ENCODE data around the gene KISS1. TPM values are rescaled to one million over a fixed set of nuclear protein-coding genes. Genes with fewer than 3 reads are reported as not detected.

The KISS1 gene
- total RNA-seq, 1 donor from 2014 or later, result not detected

DNA sequence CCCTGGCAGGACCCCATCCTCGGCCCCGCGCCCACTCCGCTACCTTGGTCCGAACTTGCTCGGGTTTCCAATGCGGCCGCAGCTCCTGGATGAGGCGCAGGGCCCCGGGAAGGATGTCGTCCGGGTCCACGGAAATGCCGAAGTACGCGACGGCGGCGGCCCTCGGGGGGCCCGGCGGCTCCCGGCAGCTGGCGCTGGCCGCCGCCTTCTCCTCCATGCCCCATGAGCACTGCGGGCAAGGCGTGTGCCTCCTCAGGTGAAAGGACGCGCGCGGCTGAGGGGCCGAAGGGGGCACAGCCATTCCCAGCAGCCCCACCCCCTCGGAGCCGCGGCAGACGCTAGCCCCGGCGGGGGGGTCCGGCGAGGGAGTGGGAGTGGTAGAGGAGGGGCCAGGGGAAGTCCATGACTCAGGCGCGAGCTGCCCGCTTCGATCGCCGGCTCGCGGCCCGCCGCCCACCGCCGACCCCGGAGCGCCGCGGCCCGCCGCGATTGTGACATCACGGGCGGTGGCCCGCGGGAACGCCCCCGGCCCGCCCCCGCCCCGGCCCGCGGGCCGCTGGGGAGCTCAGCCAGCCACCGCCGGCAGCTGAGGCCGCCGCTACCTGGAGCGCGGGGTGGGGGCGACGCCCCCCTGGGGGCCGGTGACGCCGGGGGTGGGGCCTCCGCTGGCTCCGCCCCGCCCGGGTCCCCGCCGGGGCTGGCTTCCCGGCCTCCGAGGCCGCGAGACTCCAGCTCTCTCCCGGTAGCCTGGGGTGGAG, 44.6 kb downstream of the KISS1 start, which contains the start of gene ETNK2:
ETNK2 (minus strand) TSS at position 493 of the 758 bp plus-strand sequence; CDS start at position 301, 192 bp downstream.
- Histone ChIP-seq H3K27ac (ENCODE audit: low read depth, low read length) (no peak within 1 kb of the TSS), H3K9me3 (ENCODE audit: control insufficient read depth in 3 of 3, low read length in 3 of 3) (no peaks in the 10 kb centered on the region), H3K4me1 (ENCODE audit: control insufficient read depth in 3 of 3, insufficient read depth in 3 of 3, low read length in 3 of 3) (peaks cover 5 to 18% (median 8%) of the 10 kb centered on the region in 3 donors), H3K36me3 (ENCODE audit: control insufficient read depth in 3 of 3, insufficient read depth in 3 of 3, low read length in 3 of 3) (no peaks in the 10 kb centered on the region), H3K9ac (ENCODE audit: low read depth in 1 of 3, low read length in 3 of 3) (peak within 1 kb of the TSS; percentile 5 to 60 (median 40)), H3K4me3 (ENCODE audit: low read length in 3 of 3) (peak within 1 kb of the TSS; percentile 30 to 60 (median 54)), H3K27me3 (ENCODE audit: control insufficient read depth in 3 of 3, insufficient read depth in 3 of 3, low read length in 3 of 3) (peaks cover 15 to 36% (median 25%) of the 10 kb centered on the region in 3 donors)

- no peaks in the 10 kb centered on the region for H3K9me3 ChIP-seq (ENCODE audit: control insufficient read depth in 3 of 3, low read length in 3 of 3)
- peak overlapping the region in 2 of 3 donors; percentile 40 to 60 for H3K9ac ChIP-seq (ENCODE audit: low read depth in 1 of 3, low read length in 3 of 3)
- peak overlapping the region; percentile 30 to 60 (median 54) for H3K4me3 ChIP-seq (ENCODE audit: low read length in 3 of 3)
- peaks cover 5 to 18% (median 8%) of the 10 kb centered on the region in 3 donors for H3K4me1 ChIP-seq (ENCODE audit: control insufficient read depth in 3 of 3, insufficient read depth in 3 of 3, low read length in 3 of 3)
- H3K27me3 ChIP-seq (ENCODE audit: control insufficient read depth in 3 of 3, insufficient read depth in 3 of 3, low read length in 3 of 3), result peaks cover 15 to 34% (median 25%) of the 10 kb centered on the region in 3 donors
- H3K27ac ChIP-seq (ENCODE audit: low read depth, low read length), result no peak overlapping the region
- H3K36me3 ChIP-seq (ENCODE audit: control insufficient read depth in 3 of 3, insufficient read depth in 3 of 3, low read length in 3 of 3), result no peaks in the 10 kb centered on the region
Observed at GRCh38 chr1:204150702-204151551, 45.4 kb downstream of the KISS1 start.

GRCh38 chr1:204149635-204150565, 46.4 kb downstream of the KISS1 start:
- H3K27me3 ChIP-seq (ENCODE audit: control insufficient read depth in 3 of 3, insufficient read depth in 3 of 3, low read length in 3 of 3), result peaks cover 8 to 31% (median 22%) of the 10 kb centered on the region in 3 donors
- no peak overlapping the region for H3K9ac ChIP-seq (ENCODE audit: low read depth in 1 of 3, low read length in 3 of 3)
- no peaks in the 10 kb centered on the region for H3K36me3 ChIP-seq (ENCODE audit: control insufficient read depth in 3 of 3, insufficient read depth in 3 of 3, low read length in 3 of 3)
- H3K4me1 ChIP-seq (ENCODE audit: control insufficient read depth in 3 of 3, insufficient read depth in 3 of 3, low read length in 3 of 3), result peaks cover 5 to 18% (median 8%) of the 10 kb centered on the region in 3 donors
- H3K4me3 ChIP-seq (ENCODE audit: low read length in 3 of 3), result no peak overlapping the region
- H3K9me3 ChIP-seq (ENCODE audit: control insufficient read depth in 3 of 3, low read length in 3 of 3), result no peaks in the 10 kb centered on the region
- no peak overlapping the region for H3K27ac ChIP-seq (ENCODE audit: low read depth, low read length)

- H3K4me3 ChIP-seq (ENCODE audit: low read length in 3 of 3), result no peak overlapping the region
- H3K36me3 ChIP-seq (ENCODE audit: control insufficient read depth in 3 of 3, insufficient read depth in 3 of 3, low read length in 3 of 3), result no peaks in the 10 kb centered on the region
- H3K4me1 ChIP-seq (ENCODE audit: control insufficient read depth in 3 of 3, insufficient read depth in 3 of 3, low read length in 3 of 3), result peaks cover 5 to 18% (median 8%) of the 10 kb centered on the region in 3 donors
- H3K9me3 ChIP-seq (ENCODE audit: control insufficient read depth in 3 of 3, low read length in 3 of 3), result no peaks in the 10 kb centered on the region
- H3K27me3 ChIP-seq (ENCODE audit: control insufficient read depth in 3 of 3, insufficient read depth in 3 of 3, low read length in 3 of 3), result peaks cover 8 to 26% (median 15%) of the 10 kb centered on the region in 3 donors
- H3K9ac ChIP-seq (ENCODE audit: low read depth in 1 of 3, low read length in 3 of 3), result no peak overlapping the region
- H3K27ac ChIP-seq (ENCODE audit: low read depth, low read length), result no peak overlapping the region
Observed at GRCh38 chr1:204149107-204149506, 47.2 kb downstream of the KISS1 start.

- Histone ChIP-seq H3K9me3 (ENCODE audit: control insufficient read depth in 3 of 3, low read length in 3 of 3) (no peaks in the 10 kb centered on the region), H3K36me3 (ENCODE audit: control insufficient read depth in 3 of 3, insufficient read depth in 3 of 3, low read length in 3 of 3) (no peaks in the 10 kb centered on the region), H3K4me3 (ENCODE audit: low read length in 3 of 3) (no peak overlapping the region), H3K9ac (ENCODE audit: low read depth in 1 of 3, low read length in 3 of 3) (no peak overlapping the region), H3K4me1 (ENCODE audit: control insufficient read depth in 3 of 3, insufficient read depth in 3 of 3, low read length in 3 of 3) (peaks cover 5 to 16% (median 7%) of the 10 kb centered on the region in 3 donors), H3K27me3 (ENCODE audit: control insufficient read depth in 3 of 3, insufficient read depth in 3 of 3, low read length in 3 of 3) (peaks cover 8 to 16% (median 11%) of the 10 kb centered on the region in 3 donors), H3K27ac (ENCODE audit: low read depth, low read length) (no peak overlapping the region)
Observed at GRCh38 chr1:204147406-204148383, 48.6 kb downstream of the KISS1 start.

DNA sequence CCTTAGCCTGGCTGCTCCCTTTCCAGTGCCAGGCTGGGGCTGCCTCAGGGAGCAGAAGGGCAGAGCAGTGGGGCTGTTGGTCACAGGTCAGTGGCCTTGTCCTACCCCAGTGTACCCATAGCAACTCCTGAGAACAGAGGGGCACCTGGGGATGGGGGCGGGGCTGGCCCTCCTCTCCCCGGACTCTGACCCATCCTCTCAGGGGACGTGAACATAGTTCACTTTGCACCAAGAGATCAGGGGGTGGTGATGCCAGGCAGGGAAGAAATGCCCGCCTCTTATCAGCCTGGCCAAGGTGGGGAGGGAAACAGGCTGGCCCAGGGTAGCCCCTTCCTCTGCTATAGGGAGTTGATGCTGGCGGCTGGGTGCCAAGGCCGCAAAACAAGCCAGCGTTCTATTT, 49.3 kb downstream of the KISS1 start:
- no peak overlapping the region for H3K27ac ChIP-seq (ENCODE audit: low read depth, low read length)
- no peak overlapping the region for H3K9ac ChIP-seq (ENCODE audit: low read depth in 1 of 3, low read length in 3 of 3)
- no peaks in the 10 kb centered on the region for H3K36me3 ChIP-seq (ENCODE audit: control insufficient read depth in 3 of 3, insufficient read depth in 3 of 3, low read length in 3 of 3)
- H3K9me3 ChIP-seq (ENCODE audit: control insufficient read depth in 3 of 3, low read length in 3 of 3), result no peaks in the 10 kb centered on the region
- H3K4me1 ChIP-seq (ENCODE audit: control insufficient read depth in 3 of 3, insufficient read depth in 3 of 3, low read length in 3 of 3), result peaks cover 0 to 10% (median 2%) of the 10 kb centered on the region in 3 donors
- peaks cover 4 to 10% (median 6%) of the 10 kb centered on the region in 3 donors for H3K27me3 ChIP-seq (ENCODE audit: control insufficient read depth in 3 of 3, insufficient read depth in 3 of 3, low read length in 3 of 3)
- H3K4me3 ChIP-seq (ENCODE audit: low read length in 3 of 3), result no peak overlapping the region

GRCh38 chr1:204146309-204146708, 50.0 kb downstream of the KISS1 start:
- no peaks in the 10 kb centered on the region for H3K36me3 ChIP-seq (ENCODE audit: control insufficient read depth in 3 of 3, insufficient read depth in 3 of 3, low read length in 3 of 3)

DNA sequence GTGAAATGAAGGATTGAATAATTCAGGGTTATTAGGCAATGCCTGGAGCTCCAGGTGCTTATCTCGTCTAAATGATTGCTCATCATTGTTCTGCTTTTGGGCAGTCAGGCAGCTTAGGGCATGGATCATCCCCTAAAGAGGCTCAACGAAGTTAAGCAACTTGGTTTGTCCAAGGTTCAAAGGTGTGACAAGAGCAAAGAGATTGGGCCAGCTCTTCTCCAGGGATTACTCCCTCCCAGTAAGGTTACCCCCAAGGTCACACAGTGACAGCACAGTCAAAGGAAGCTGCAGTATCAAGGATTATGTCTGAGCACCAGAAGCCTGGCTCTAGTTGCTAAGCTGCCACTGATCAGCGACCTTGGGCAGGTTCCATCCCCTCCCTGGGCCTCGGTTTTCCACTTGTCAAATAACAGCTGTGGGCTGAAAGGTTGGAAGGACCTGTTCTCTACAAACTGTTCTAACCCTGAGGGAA, 51.2 kb downstream of the KISS1 start:
- H3K4me1 ChIP-seq (ENCODE audit: control insufficient read depth in 3 of 3, insufficient read depth in 3 of 3, low read length in 3 of 3), result peaks cover 0 to 7% (median 0%) of the 10 kb centered on the region in 3 donors
- no peak overlapping the region for H3K4me3 ChIP-seq (ENCODE audit: low read length in 3 of 3)
- no peaks in the 10 kb centered on the region for H3K36me3 ChIP-seq (ENCODE audit: control insufficient read depth in 3 of 3, insufficient read depth in 3 of 3, low read length in 3 of 3)
- H3K9ac ChIP-seq (ENCODE audit: low read depth in 1 of 3, low read length in 3 of 3), result no peak overlapping the region
- no peaks in the 10 kb centered on the region for H3K9me3 ChIP-seq (ENCODE audit: control insufficient read depth in 3 of 3, low read length in 3 of 3)
- H3K27ac ChIP-seq (ENCODE audit: low read depth, low read length), result no peak overlapping the region
- H3K27me3 ChIP-seq (ENCODE audit: control insufficient read depth in 3 of 3, insufficient read depth in 3 of 3, low read length in 3 of 3), result peaks cover 2 to 3% (median 3%) of the 10 kb centered on the region in 3 donors

More at GRCh38 chr1:204146309-204146708, 50.0 kb downstream of the KISS1 start:
- Histone ChIP-seq H3K4me1 (ENCODE audit: control insufficient read depth in 3 of 3, insufficient read depth in 3 of 3, low read length in 3 of 3) (peaks cover 0 to 10% (median 2%) of the 10 kb centered on the region in 3 donors), H3K9me3 (ENCODE audit: control insufficient read depth in 3 of 3, low read length in 3 of 3) (no peaks in the 10 kb centered on the region), H3K27me3 (ENCODE audit: control insufficient read depth in 3 of 3, insufficient read depth in 3 of 3, low read length in 3 of 3) (peaks cover 5 to 10% (median 5%) of the 10 kb centered on the region in 3 donors), H3K27ac (ENCODE audit: low read depth, low read length) (no peak overlapping the region), H3K4me3 (ENCODE audit: low read length in 3 of 3) (no peak overlapping the region), H3K9ac (ENCODE audit: low read depth in 1 of 3, low read length in 3 of 3) (no peak overlapping the region)
